SJCRH30 (cell line): ENCODE measurements around the gene FCRL3. TPM values are rescaled to one million over a fixed set of nuclear protein-coding genes. Genes with fewer than 3 reads are reported as not detected.
A peak's percentile ranks its signal among the peaks of the same experiment; 100 is the strongest.

ENCODE experiments used
- DNase-seq, 2 experiments: peaks; one replicate each; pipeline ENCODE4 v3.0.0-alpha.2; 2015 to 2020
- H3K27ac ChIP-seq: fragments of 250-450 bp; sonication (Bioruptor Pico); 2 replicates; pipeline ENCODE4 v1.5.1; 2020; ENCODE audit warnings: mild to moderate bottlenecking, moderate library complexity
- H3K27me3 ChIP-seq: fragments of 250-450 bp; sonication (Bioruptor Pico); 2 replicates; pipeline ENCODE4 v1.5.1; 2020; ENCODE audit warnings: mild to moderate bottlenecking, moderate library complexity
- H3K36me3 ChIP-seq: fragments of 250-450 bp; sonication (Bioruptor Pico); 2 replicates; pipeline ENCODE4 v1.5.1; 2020; ENCODE audit warnings: mild to moderate bottlenecking, moderate library complexity
- H3K4me1 ChIP-seq: fragments of 250-450 bp; sonication (Bioruptor Pico); 2 replicates; pipeline ENCODE4 v1.5.1; 2020; ENCODE audit warnings: mild to moderate bottlenecking, moderate library complexity
- H3K4me3 ChIP-seq: fragments of 250-450 bp; sonication (Bioruptor Pico); 2 replicates; pipeline ENCODE4 v1.5.1; 2020; ENCODE audit warnings: mild to moderate bottlenecking, moderate library complexity
- H3K9me3 ChIP-seq: fragments of 250-450 bp; sonication (Bioruptor Pico); replicated peaks from 2 replicates; pipeline ENCODE4 v1.5.1; 2020; ENCODE audit warnings: mild to moderate bottlenecking, moderate library complexity
- total RNA-seq: library from RNA; depleted of rRNA; stranded (reverse); fragments of >200 nt; shearing (Covaris generic); gene quantifications from 2 replicates; pipeline ENCODE4 v1.2.3, GENCODE V29; 2014

Gene FCRL3
- total RNA-seq, 1 experiment from 2014 or later: not detected

DNA sequence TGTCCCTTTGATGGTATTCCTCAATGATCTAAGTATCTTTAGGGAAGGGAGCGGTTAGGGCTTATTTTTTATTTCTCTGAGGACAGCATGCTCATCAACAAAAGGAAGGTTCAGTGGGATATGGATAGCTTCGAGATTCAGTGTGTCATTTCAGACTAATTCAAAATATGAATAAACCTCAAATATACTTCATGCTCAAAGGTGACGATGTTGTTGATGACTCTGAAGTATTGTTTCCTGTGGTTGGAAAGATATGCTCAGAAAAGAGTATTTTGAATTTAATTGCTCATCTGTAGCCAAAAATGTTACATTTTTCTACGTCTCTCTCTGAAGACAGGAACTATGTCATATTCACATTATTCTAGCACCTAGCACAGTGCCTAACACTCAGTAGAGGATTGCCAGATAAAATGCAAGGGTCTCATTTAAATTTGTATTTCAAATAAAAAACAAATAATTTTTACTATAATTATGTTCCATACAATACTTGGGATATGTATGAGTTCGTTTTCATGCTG, 1.8 kb upstream of the FCRL3 start:
- H3K4me3 ChIP-seq: no peak overlapping the region
- H3K9me3 ChIP-seq: no peaks in the 10 kb centered on the region
- no peaks in the 10 kb centered on the region for H3K4me1 ChIP-seq
- no peaks in the 10 kb centered on the region; the same call in 1 of the 2 replicates for H3K27me3 ChIP-seq
- DNase-seq: no peak
- H3K36me3 ChIP-seq: no peaks in the 10 kb centered on the region
- H3K27ac ChIP-seq: no peak overlapping the region

- no peak overlapping the region for H3K4me3 ChIP-seq
- no peaks in the 10 kb centered on the region for H3K4me1 ChIP-seq
- no peak overlapping the region for H3K27ac ChIP-seq
- no peaks in the 10 kb centered on the region for H3K9me3 ChIP-seq
- H3K36me3 ChIP-seq: no peaks in the 10 kb centered on the region
- H3K27me3 ChIP-seq: no peaks in the 10 kb centered on the region; the same call in 1 of the 2 replicates
- no peak for DNase-seq
Measured at GRCh38 chr1:157700305-157700704, 264 bp downstream of the FCRL3 start.

GRCh38 chr1:157697781-157698569, 2.6 kb downstream of the FCRL3 start:
- H3K4me1 ChIP-seq: no peaks in the 10 kb centered on the region
- no peaks in the 10 kb centered on the region for H3K9me3 ChIP-seq
- no peak for DNase-seq
- H3K36me3 ChIP-seq: no peaks in the 10 kb centered on the region
- no peak overlapping the region for H3K4me3 ChIP-seq
- H3K27me3 ChIP-seq: no peaks in the 10 kb centered on the region; the same call in 1 of the 2 replicates
- H3K27ac ChIP-seq: no peak overlapping the region

- no peaks in the 10 kb centered on the region for H3K36me3 ChIP-seq
- H3K27me3 ChIP-seq: no peaks in the 10 kb centered on the region; the same call in 1 of the 2 replicates
- H3K4me1 ChIP-seq: no peaks in the 10 kb centered on the region
- H3K27ac ChIP-seq: no peak overlapping the region
- no peaks in the 10 kb centered on the region for H3K9me3 ChIP-seq
- no peak for DNase-seq
- no peak overlapping the region for H3K4me3 ChIP-seq
Measured at GRCh38 chr1:157696966-157697628, 3.5 kb downstream of the FCRL3 start.

- H3K4me3 ChIP-seq: no peak overlapping the region
- H3K4me1 ChIP-seq: no peaks in the 10 kb centered on the region
- DNase-seq: no peak
- H3K27ac ChIP-seq: no peak overlapping the region
- no peaks in the 10 kb centered on the region for H3K36me3 ChIP-seq
- no peaks in the 10 kb centered on the region for H3K9me3 ChIP-seq
- H3K27me3 ChIP-seq: no peaks in the 10 kb centered on the region; the same call in 1 of the 2 replicates
Measured at GRCh38 chr1:157695417-157695816, 5.2 kb downstream of the FCRL3 start.

DNA sequence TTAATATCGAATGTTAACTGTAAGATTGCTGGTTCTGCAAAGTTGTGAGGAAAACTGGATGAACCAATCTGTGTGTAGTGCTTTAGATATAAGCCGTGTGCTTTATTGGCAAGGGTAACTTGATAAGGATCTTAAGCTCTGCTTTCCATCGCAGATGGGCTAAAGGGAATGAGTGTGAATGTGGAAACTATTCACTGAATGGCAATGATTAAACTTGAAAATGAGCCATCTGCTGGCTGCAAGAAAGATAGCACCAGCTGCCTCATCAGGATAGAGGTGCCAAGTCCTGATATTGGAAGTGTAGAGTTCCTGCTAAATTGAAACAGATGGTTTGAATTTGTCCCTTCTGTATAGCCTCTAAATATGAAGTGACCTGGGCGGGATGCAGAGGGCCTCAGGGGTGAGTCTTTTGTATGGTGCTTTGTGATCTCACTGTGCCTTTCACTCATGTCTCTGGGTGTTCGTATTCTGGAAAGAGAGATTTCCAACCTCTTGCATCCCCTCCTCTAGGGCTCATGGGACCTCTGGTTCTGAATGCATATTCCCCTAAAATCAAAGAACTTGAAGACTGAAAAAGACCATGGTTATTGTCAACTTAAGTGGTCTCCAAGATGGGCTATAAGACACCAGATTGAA, 9.2 kb downstream of the FCRL3 start:
- Histone ChIP-seq H3K4me3 (no peak overlapping the region), H3K4me1 (no peaks in the 10 kb centered on the region), H3K27me3 (no peaks in the 10 kb centered on the region), H3K27ac (no peak overlapping the region), H3K36me3 (no peaks in the 10 kb centered on the region), H3K9me3 (no peaks in the 10 kb centered on the region)
- DNase-seq: peak; percentile 3 to 24

- H3K36me3 ChIP-seq: no peaks in the 10 kb centered on the region
- H3K27ac ChIP-seq: no peak overlapping the region
- no peak overlapping the region for H3K4me3 ChIP-seq
- no peak for DNase-seq
- H3K27me3 ChIP-seq: no peaks in the 10 kb centered on the region
- no peaks in the 10 kb centered on the region for H3K4me1 ChIP-seq
- no peaks in the 10 kb centered on the region for H3K9me3 ChIP-seq
Measured at GRCh38 chr1:157682710-157683437, 17.7 kb downstream of the FCRL3 start.

GRCh38 chr1:157678721-157679120, 21.8 kb downstream of the FCRL3 start:
- DNase-seq: no peak
- Histone ChIP-seq H3K36me3 (no peaks in the 10 kb centered on the region), H3K9me3 (no peaks in the 10 kb centered on the region), H3K27ac (no peak overlapping the region), H3K4me1 (no peaks in the 10 kb centered on the region), H3K27me3 (no peaks in the 10 kb centered on the region), H3K4me3 (no peak overlapping the region)

DNA sequence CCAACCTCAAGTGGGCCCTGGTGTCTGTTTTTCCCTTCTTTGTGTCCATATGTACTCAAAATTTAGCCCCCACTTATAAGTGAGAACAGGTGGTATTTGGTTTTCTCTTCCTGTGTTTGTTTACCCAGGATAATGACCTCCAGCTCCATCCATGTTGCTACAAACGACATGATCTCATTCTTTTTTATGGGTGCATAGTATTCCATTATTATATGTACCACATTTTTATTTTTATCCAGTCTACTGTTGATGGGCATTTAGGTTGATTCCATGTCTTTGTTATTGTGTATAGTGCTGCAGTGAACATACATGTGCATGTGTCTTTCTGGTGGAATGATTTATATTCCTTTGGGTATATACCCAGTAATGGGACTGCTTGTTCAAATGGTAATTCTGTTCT, 27.6 kb downstream of the FCRL3 start:
- DNase-seq: no peak
- no peaks in the 10 kb centered on the region for H3K27me3 ChIP-seq
- H3K27ac ChIP-seq: no peak overlapping the region
- no peaks in the 10 kb centered on the region for H3K4me1 ChIP-seq
- H3K9me3 ChIP-seq: no peaks in the 10 kb centered on the region
- H3K36me3 ChIP-seq: no peaks in the 10 kb centered on the region
- no peak overlapping the region for H3K4me3 ChIP-seq

GRCh38 chr1:157671895-157672294, 28.7 kb downstream of the FCRL3 start:
- Histone ChIP-seq H3K27ac (no peak overlapping the region), H3K4me3 (no peak overlapping the region), H3K27me3 (no peaks in the 10 kb centered on the region), H3K4me1 (no peaks in the 10 kb centered on the region), H3K36me3 (no peaks in the 10 kb centered on the region), H3K9me3 (no peaks in the 10 kb centered on the region)
- no peak for DNase-seq

- H3K4me3 ChIP-seq: no peak overlapping the region
- H3K27ac ChIP-seq: no peak overlapping the region
- no peaks in the 10 kb centered on the region for H3K9me3 ChIP-seq
- H3K27me3 ChIP-seq: no peaks in the 10 kb centered on the region
- no peaks in the 10 kb centered on the region for H3K4me1 ChIP-seq
- H3K36me3 ChIP-seq: no peaks in the 10 kb centered on the region
- no peak for DNase-seq
Measured at GRCh38 chr1:157659576-157660247, 40.9 kb downstream of the FCRL3 start.

GRCh38 chr1:157658571-157658970, 42.0 kb downstream of the FCRL3 start:
- no peaks in the 10 kb centered on the region for H3K27me3 ChIP-seq
- H3K36me3 ChIP-seq: no peaks in the 10 kb centered on the region
- DNase-seq: no peak
- H3K4me3 ChIP-seq: no peak overlapping the region
- H3K4me1 ChIP-seq: no peaks in the 10 kb centered on the region
- no peak overlapping the region for H3K27ac ChIP-seq
- no peaks in the 10 kb centered on the region for H3K9me3 ChIP-seq

DNA sequence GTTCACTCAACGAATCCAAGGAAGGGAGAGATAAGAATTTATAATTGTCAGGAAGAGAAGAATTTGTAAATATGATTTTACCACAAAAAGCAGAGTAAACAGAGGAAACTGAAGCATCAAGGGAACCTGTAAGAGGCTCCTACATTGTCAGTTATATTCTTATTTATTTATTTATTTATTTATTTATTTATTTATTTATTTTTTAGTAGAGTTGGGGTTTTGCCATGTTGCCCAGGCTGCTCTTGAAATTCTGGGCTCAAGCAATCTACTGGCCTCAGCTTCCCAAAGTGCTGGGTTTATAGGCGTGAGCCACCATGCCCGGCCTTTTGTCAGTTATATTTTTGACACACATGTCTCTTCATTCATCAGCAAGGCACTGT, 47.1 kb downstream of the FCRL3 start:
- H3K27me3 ChIP-seq: no peaks in the 10 kb centered on the region
- H3K4me3 ChIP-seq: no peak overlapping the region
- H3K27ac ChIP-seq: no peak overlapping the region
- DNase-seq: no peak
- no peaks in the 10 kb centered on the region for H3K36me3 ChIP-seq
- H3K4me1 ChIP-seq: no peaks in the 10 kb centered on the region
- H3K9me3 ChIP-seq: no peaks in the 10 kb centered on the region

DNA sequence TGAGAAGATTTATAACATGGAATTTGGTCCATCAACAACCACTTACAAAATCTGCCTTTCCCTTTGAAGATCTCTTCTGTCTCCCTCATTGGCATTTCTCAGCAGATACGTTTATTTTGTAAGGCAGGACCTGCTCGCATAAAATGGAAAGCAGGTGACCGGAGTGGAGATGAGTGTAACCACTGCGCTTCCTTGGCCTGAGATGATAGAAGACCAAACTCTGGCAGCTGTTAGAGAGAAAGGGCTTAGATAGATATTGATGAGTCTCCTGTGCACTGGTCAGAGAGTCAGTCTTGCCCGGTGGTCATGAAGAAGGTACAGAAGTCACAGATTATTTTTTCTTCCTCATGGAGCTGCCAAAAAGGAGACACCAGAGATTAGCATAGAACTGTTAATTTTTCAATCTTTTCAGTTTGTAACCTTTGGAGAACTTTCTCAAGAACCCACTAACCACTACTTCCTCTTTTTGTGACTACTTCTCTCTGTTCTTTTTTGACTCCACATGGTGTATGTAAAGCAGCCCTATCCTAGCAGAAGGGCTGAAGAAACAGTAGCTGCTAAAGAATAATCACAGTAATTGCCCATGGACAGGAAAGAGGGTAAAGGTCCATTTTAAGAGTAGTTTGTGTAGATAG, 47.6 kb downstream of the FCRL3 start:
- DNase-seq: no peak
- Histone ChIP-seq H3K4me1 (no peaks in the 10 kb centered on the region), H3K27me3 (no peaks in the 10 kb centered on the region), H3K9me3 (no peaks in the 10 kb centered on the region), H3K4me3 (no peak overlapping the region), H3K27ac (no peak overlapping the region), H3K36me3 (no peaks in the 10 kb centered on the region)
